HG03196 (cell line): Measurements from ENCODE around the gene CDH12.
"Not testable (repeated sequence)": the region's sequence is repeated elsewhere in the genome, so short reads cannot be mapped to it uniquely, and the experiment has no call there.

Experiments
- ATAC-seq: cut with Tn5 transposase; IDR thresholded peaks from one replicate; pipeline ENCODE4 v1.9.1; 2021; ENCODE audit not compliant: unreplicated experiment

Gene CDH12

GRCh38 chr5:22053195-22053594 is 799.9 kb downstream of the CDH12 start:
- ATAC-seq: no peak

- no peak for ATAC-seq
Measured at GRCh38 chr5:22051881-22052280, 801.3 kb downstream of the CDH12 start.

GRCh38 chr5:22050931-22051330 is 802.2 kb downstream of the CDH12 start:
- no peak for ATAC-seq

- ATAC-seq: no peak
Measured at GRCh38 chr5:22044229-22044628, 808.9 kb downstream of the CDH12 start.

GRCh38 chr5:22036061-22036460 is 817.1 kb downstream of the CDH12 start:
- ATAC-seq: no peak

- ATAC-seq: no peak
Measured at GRCh38 chr5:22033066-22033465, 820.1 kb downstream of the CDH12 start.

- no peak for ATAC-seq
Measured at GRCh38 chr5:22023784-22024183, 829.4 kb downstream of the CDH12 start.

- ATAC-seq: not testable (repeated sequence)
Measured at GRCh38 chr5:22012893-22013292, 840.3 kb downstream of the CDH12 start.

- ATAC-seq: not testable (repeated sequence)
Measured at GRCh38 chr5:22010808-22011207, 842.3 kb downstream of the CDH12 start.

GRCh38 chr5:22001097-22001496 is 852.0 kb downstream of the CDH12 start:
- ATAC-seq: not testable (repeated sequence)

- not testable (repeated sequence) for ATAC-seq
Measured at GRCh38 chr5:21985799-21986198, 867.3 kb downstream of the CDH12 start.

GRCh38 chr5:21951571-21951970 is 901.6 kb downstream of the CDH12 start:
- not testable (repeated sequence) for ATAC-seq

- no peak for ATAC-seq
Measured at GRCh38 chr5:21931116-21931515, 922.0 kb downstream of the CDH12 start.

- peak; percentile 95 for ATAC-seq
Measured at GRCh38 chr5:21919414-21920022, 933.6 kb downstream of the CDH12 start.

- ATAC-seq: no peak
Measured at GRCh38 chr5:21918451-21918850, 934.7 kb downstream of the CDH12 start.

GRCh38 chr5:21910731-21911130 is 942.4 kb downstream of the CDH12 start:
- ATAC-seq: no peak

- no peak for ATAC-seq
Measured at GRCh38 chr5:21895766-21896350, 957.3 kb downstream of the CDH12 start.

- ATAC-seq: no peak
Measured at GRCh38 chr5:21893161-21893560, 960.0 kb downstream of the CDH12 start.

- ATAC-seq: no peak
Measured at GRCh38 chr5:21889581-21889980, 963.6 kb downstream of the CDH12 start.

GRCh38 chr5:21882074-21882745 is 970.9 kb downstream of the CDH12 start:
- ATAC-seq: no peak

- no peak for ATAC-seq
Measured at GRCh38 chr5:21880164-21880563, 973.0 kb downstream of the CDH12 start.

- no peak for ATAC-seq
Measured at GRCh38 chr5:21862986-21863385, 990.2 kb downstream of the CDH12 start.
